GM13977 (cell line): ENCODE data around the gene SCD5.

Source experiments
- DNase-seq: peaks from one replicate; pipeline ENCODE4 v3.0.0; 2012; ENCODE audit warnings: low spot score
- CTCF ChIP-seq: IDR thresholded peaks from 2 replicates; pipeline ENCODE4 v1.5.1; 2012; ENCODE audit warnings: mild to moderate bottlenecking, control low read depth; ENCODE audit not compliant: insufficient read depth; ENCODE audit errors: extremely low read depth, missing control alignments
- in situ Hi-C: fragments of 300-500 bp; cut with MboI; formaldehyde crosslinking; loops from one replicate; pipeline ENCODE4 v1.12.0; 2022; ENCODE audit warnings: low sequenced_read_pairs, low pct_unique_long_range_greater_than_20kb, mixed read lengths, inconsistent platforms; ENCODE audit not compliant: unreplicated experiment

SCD5 gene

GRCh38 chr4:82779032-82779431 is 19.6 kb downstream of the SCD5 start:
- in situ Hi-C loops = no loop called here

GRCh38 chr4:82777857-82778525 is 20.6 kb downstream of the SCD5 start:
- DNase-seq = no peak
- TF ChIP-seq CTCF = no peak
- in situ Hi-C loops = no loop called here

More at GRCh38 chr4:82779032-82779431, 19.6 kb downstream of the SCD5 start:
- DNase-seq = no peak
- no peak for TF ChIP-seq CTCF

GRCh38 chr4:82776925-82777542 is 21.6 kb downstream of the SCD5 start:
- no peak for DNase-seq
- in situ Hi-C loops = no loop called here
- TF ChIP-seq CTCF = no peak

- DNase-seq = no peak
- TF ChIP-seq CTCF = no peak
- in situ Hi-C loops = no loop called here
Measured at GRCh38 chr4:82775243-82775642, 23.4 kb downstream of the SCD5 start.

- no peak for TF ChIP-seq CTCF
- in situ Hi-C loops = no loop called here
- no peak for DNase-seq
Measured at GRCh38 chr4:82774711-82775171, 23.9 kb downstream of the SCD5 start.

- in situ Hi-C loops = no loop called here
- no peak for TF ChIP-seq CTCF
- DNase-seq = no peak
Measured at GRCh38 chr4:82773057-82773456, 25.5 kb downstream of the SCD5 start.

- no peak for TF ChIP-seq CTCF
- in situ Hi-C loops = no loop called here
- no peak for DNase-seq
Measured at GRCh38 chr4:82770607-82771006, 28.0 kb downstream of the SCD5 start.
